NB4 (cell line): ENCODE measurements around the gene GRAMD2B.

ENCODE experiments used
- DNase-seq: peaks from one replicate; pipeline ENCODE4 v3.0.0; 2010; ENCODE audit warnings: low read depth
- H3K4me3 ChIP-seq: one replicate; pipeline ENCODE4 v1.5.1; 2011; ENCODE audit warnings: mild to moderate bottlenecking, low read depth, low read length, moderate library complexity
- CTCF ChIP-seq: IDR thresholded peaks from one replicate; pipeline ENCODE4 v1.5.1; 2012; ENCODE audit warnings: low read depth, low read length
- MAX ChIP-seq: IDR thresholded peaks from 2 replicates; pipeline ENCODE4 v1.6.1; 2011; ENCODE audit warnings: low read depth, low read length
- MYC ChIP-seq: IDR thresholded peaks from 2 replicates; pipeline ENCODE4 v1.6.1; 2011; ENCODE audit warnings: low read depth, low read length
- POLR2A ChIP-seq: IDR thresholded peaks from 2 replicates; pipeline ENCODE4 v1.6.1; 2011; ENCODE audit warnings: mild to moderate bottlenecking; ENCODE audit not compliant: insufficient read length; ENCODE audit errors: extremely low read depth

Gene GRAMD2B

GRCh38 chr5:126454535-126454934 is 31.3 kb downstream of the GRAMD2B start:
- H3K4me3 ChIP-seq, result no peak overlapping the region
- TF ChIP-seq MYC, result no peak
- TF ChIP-seq CTCF, result no peak
- TF ChIP-seq POLR2A, result no peak
- no peak for TF ChIP-seq MAX
- no peak for DNase-seq

- H3K4me3 ChIP-seq, result no peak overlapping the region
- no peak for TF ChIP-seq POLR2A
- TF ChIP-seq MAX, result no peak
- no peak for TF ChIP-seq MYC
- no peak for TF ChIP-seq CTCF
- no peak for DNase-seq
These were observed 32.1 kb downstream of the GRAMD2B start for GRCh38 chr5:126455264-126455663.

GRCh38 chr5:126455728-126456127 is 32.5 kb downstream of the GRAMD2B start:
- no peak for DNase-seq
- no peak overlapping the region for H3K4me3 ChIP-seq
- TF ChIP-seq POLR2A (no peak), MYC (no peak), MAX (no peak), CTCF (no peak)

- DNase-seq, result no peak
- no peak for TF ChIP-seq POLR2A
- TF ChIP-seq CTCF, result no peak
- no peak for TF ChIP-seq MAX
- TF ChIP-seq MYC, result no peak
- H3K4me3 ChIP-seq, result no peak overlapping the region
These were observed 33.1 kb downstream of the GRAMD2B start for GRCh38 chr5:126456217-126456820.

- no peak overlapping the region for H3K4me3 ChIP-seq
- TF ChIP-seq POLR2A (no peak), MAX (no peak), CTCF (no peak), MYC (no peak)
- DNase-seq, result no peak
These were observed 37.2 kb downstream of the GRAMD2B start for GRCh38 chr5:126460459-126460858.

GRCh38 chr5:126460977-126461376 is 37.8 kb downstream of the GRAMD2B start:
- H3K4me3 ChIP-seq, result no peak overlapping the region
- no peak for DNase-seq
- TF ChIP-seq MAX, result no peak
- no peak for TF ChIP-seq MYC
- TF ChIP-seq CTCF, result no peak
- TF ChIP-seq POLR2A, result no peak
